ENCODE measurements around the gene EML6.

Gene EML6

GRCh38 chr2:54704688-54705605 is 18.5 kb upstream of the EML6 start:
- Histone ChIP-seq H3K4me1 (ENCODE audit: control insufficient read depth, insufficient read depth, low read length, poor library complexity, severe bottlenecking) (peaks cover 8% of the 10 kb centered on the region), H3K27me3 (replicated peaks; ENCODE audit: control insufficient read depth, insufficient read depth, low read length, poor library complexity, severe bottlenecking) (peaks cover 15% of the 10 kb centered on the region), H3K36me3 (ENCODE audit: control insufficient read depth, insufficient read depth, low read length) (no peaks in the 10 kb centered on the region), H3K9me3 (ENCODE audit: control insufficient read depth, low read length) (no peaks in the 10 kb centered on the region), H3K27ac (ENCODE audit: insufficient read depth, low read length, poor library complexity, severe bottlenecking) (no peak overlapping the region), H3K4me3 (ENCODE audit: insufficient read depth, low read depth, low read length, poor library complexity, severe bottlenecking) (no peak overlapping the region)
- no peak for DNase-seq

GRCh38 chr2:54706622-54707021 is 16.8 kb upstream of the EML6 start:
- H3K36me3 ChIP-seq (ENCODE audit: control insufficient read depth, insufficient read depth, low read length), result no peaks in the 10 kb centered on the region
- H3K9me3 ChIP-seq (ENCODE audit: control insufficient read depth, low read length), result no peaks in the 10 kb centered on the region
- H3K27me3 ChIP-seq (replicated peaks; ENCODE audit: control insufficient read depth, insufficient read depth, low read length, poor library complexity, severe bottlenecking), result peaks cover 15% of the 10 kb centered on the region
- no peak for DNase-seq
- H3K4me3 ChIP-seq (ENCODE audit: insufficient read depth, low read depth, low read length, poor library complexity, severe bottlenecking), result no peak overlapping the region
- H3K27ac ChIP-seq (ENCODE audit: insufficient read depth, low read length, poor library complexity, severe bottlenecking), result no peak overlapping the region
- H3K4me1 ChIP-seq (ENCODE audit: control insufficient read depth, insufficient read depth, low read length, poor library complexity, severe bottlenecking), result peaks cover 8% of the 10 kb centered on the region

- no peaks in the 10 kb centered on the region for H3K36me3 ChIP-seq (ENCODE audit: control insufficient read depth, insufficient read depth, low read length)
- H3K4me1 ChIP-seq (ENCODE audit: control insufficient read depth, insufficient read depth, low read length, poor library complexity, severe bottlenecking), result peaks cover 8% of the 10 kb centered on the region
- peak overlapping the region; percentile 31 for H3K4me3 ChIP-seq (ENCODE audit: insufficient read depth, low read depth, low read length, poor library complexity, severe bottlenecking)
- no peaks in the 10 kb centered on the region for H3K9me3 ChIP-seq (ENCODE audit: control insufficient read depth, low read length)
- DNase-seq, result no peak
- peaks cover 15% of the 10 kb centered on the region for H3K27me3 ChIP-seq (replicated peaks; ENCODE audit: control insufficient read depth, insufficient read depth, low read length, poor library complexity, severe bottlenecking)
- H3K27ac ChIP-seq (ENCODE audit: insufficient read depth, low read length, poor library complexity, severe bottlenecking), result no peak overlapping the region
These were observed 14.7 kb upstream of the EML6 start for GRCh38 chr2:54708584-54709335.

- Histone ChIP-seq H3K4me3 (ENCODE audit: insufficient read depth, low read depth, low read length, poor library complexity, severe bottlenecking) (peak overlapping the region; percentile 31), H3K9me3 (ENCODE audit: control insufficient read depth, low read length) (no peaks in the 10 kb centered on the region), H3K4me1 (ENCODE audit: control insufficient read depth, insufficient read depth, low read length, poor library complexity, severe bottlenecking) (peaks cover 8% of the 10 kb centered on the region), H3K27ac (ENCODE audit: insufficient read depth, low read length, poor library complexity, severe bottlenecking) (no peak overlapping the region), H3K27me3 (replicated peaks; ENCODE audit: control insufficient read depth, insufficient read depth, low read length, poor library complexity, severe bottlenecking) (peaks cover 15% of the 10 kb centered on the region), H3K36me3 (ENCODE audit: control insufficient read depth, insufficient read depth, low read length) (no peaks in the 10 kb centered on the region)
- DNase-seq, result no peak
These were observed 14.1 kb upstream of the EML6 start for GRCh38 chr2:54709336-54709809.

GRCh38 chr2:54710216-54710615 is 13.2 kb upstream of the EML6 start:
- H3K9me3 ChIP-seq (ENCODE audit: control insufficient read depth, low read length), result no peaks in the 10 kb centered on the region
- H3K27me3 ChIP-seq (replicated peaks; ENCODE audit: control insufficient read depth, insufficient read depth, low read length, poor library complexity, severe bottlenecking), result peaks cover 15% of the 10 kb centered on the region
- peaks cover 8% of the 10 kb centered on the region for H3K4me1 ChIP-seq (ENCODE audit: control insufficient read depth, insufficient read depth, low read length, poor library complexity, severe bottlenecking)
- no peaks in the 10 kb centered on the region for H3K36me3 ChIP-seq (ENCODE audit: control insufficient read depth, insufficient read depth, low read length)
- H3K27ac ChIP-seq (ENCODE audit: insufficient read depth, low read length, poor library complexity, severe bottlenecking), result no peak overlapping the region
- DNase-seq, result no peak
- no peak overlapping the region for H3K4me3 ChIP-seq (ENCODE audit: insufficient read depth, low read depth, low read length, poor library complexity, severe bottlenecking)

GRCh38 chr2:54712516-54712915 is 10.9 kb upstream of the EML6 start:
- no peaks in the 10 kb centered on the region for H3K9me3 ChIP-seq (ENCODE audit: control insufficient read depth, low read length)
- H3K27ac ChIP-seq (ENCODE audit: insufficient read depth, low read length, poor library complexity, severe bottlenecking), result no peak overlapping the region
- no peak for DNase-seq
- H3K4me3 ChIP-seq (ENCODE audit: insufficient read depth, low read depth, low read length, poor library complexity, severe bottlenecking), result no peak overlapping the region
- no peaks in the 10 kb centered on the region for H3K36me3 ChIP-seq (ENCODE audit: control insufficient read depth, insufficient read depth, low read length)
- H3K4me1 ChIP-seq (ENCODE audit: control insufficient read depth, insufficient read depth, low read length, poor library complexity, severe bottlenecking), result peaks cover 8% of the 10 kb centered on the region
- peaks cover 15% of the 10 kb centered on the region for H3K27me3 ChIP-seq (replicated peaks; ENCODE audit: control insufficient read depth, insufficient read depth, low read length, poor library complexity, severe bottlenecking)

- Histone ChIP-seq H3K36me3 (ENCODE audit: control insufficient read depth, insufficient read depth, low read length) (no peaks in the 10 kb centered on the region), H3K27me3 (replicated peaks; ENCODE audit: control insufficient read depth, insufficient read depth, low read length, poor library complexity, severe bottlenecking) (peaks cover 3% of the 10 kb centered on the region), H3K4me1 (ENCODE audit: control insufficient read depth, insufficient read depth, low read length, poor library complexity, severe bottlenecking) (no peaks in the 10 kb centered on the region), H3K9me3 (ENCODE audit: control insufficient read depth, low read length) (no peaks in the 10 kb centered on the region), H3K4me3 (ENCODE audit: insufficient read depth, low read depth, low read length, poor library complexity, severe bottlenecking) (no peak overlapping the region), H3K27ac (ENCODE audit: insufficient read depth, low read length, poor library complexity, severe bottlenecking) (no peak overlapping the region)
- no peak for DNase-seq
These were observed 8.5 kb upstream of the EML6 start for GRCh38 chr2:54714996-54715395.

- no peak overlapping the region for H3K27ac ChIP-seq (ENCODE audit: insufficient read depth, low read length, poor library complexity, severe bottlenecking)
- H3K27me3 ChIP-seq (replicated peaks; ENCODE audit: control insufficient read depth, insufficient read depth, low read length, poor library complexity, severe bottlenecking), result peaks cover 3% of the 10 kb centered on the region
- no peaks in the 10 kb centered on the region for H3K36me3 ChIP-seq (ENCODE audit: control insufficient read depth, insufficient read depth, low read length)
- H3K4me1 ChIP-seq (ENCODE audit: control insufficient read depth, insufficient read depth, low read length, poor library complexity, severe bottlenecking), result no peaks in the 10 kb centered on the region
- no peak for DNase-seq
- H3K9me3 ChIP-seq (ENCODE audit: control insufficient read depth, low read length), result no peaks in the 10 kb centered on the region
- H3K4me3 ChIP-seq (ENCODE audit: insufficient read depth, low read depth, low read length, poor library complexity, severe bottlenecking), result no peak overlapping the region
These were observed 7.1 kb upstream of the EML6 start for GRCh38 chr2:54716375-54716774.

GRCh38 chr2:54720563-54720962 is 2.9 kb upstream of the EML6 start:
- no peak overlapping the region for H3K27ac ChIP-seq (ENCODE audit: insufficient read depth, low read length, poor library complexity, severe bottlenecking)
- peaks cover 6% of the 10 kb centered on the region for H3K27me3 ChIP-seq (replicated peaks; ENCODE audit: control insufficient read depth, insufficient read depth, low read length, poor library complexity, severe bottlenecking)
- H3K9me3 ChIP-seq (ENCODE audit: control insufficient read depth, low read length), result no peaks in the 10 kb centered on the region
- H3K4me1 ChIP-seq (ENCODE audit: control insufficient read depth, insufficient read depth, low read length, poor library complexity, severe bottlenecking), result peaks cover 11% of the 10 kb centered on the region
- no peak for DNase-seq
- no peaks in the 10 kb centered on the region for H3K36me3 ChIP-seq (ENCODE audit: control insufficient read depth, insufficient read depth, low read length)
- H3K4me3 ChIP-seq (ENCODE audit: insufficient read depth, low read depth, low read length, poor library complexity, severe bottlenecking), result no peak overlapping the region

- Histone ChIP-seq H3K9me3 (ENCODE audit: control insufficient read depth, low read length) (no peaks in the 10 kb centered on the region), H3K27ac (ENCODE audit: insufficient read depth, low read length, poor library complexity, severe bottlenecking) (peak overlapping the region; percentile 40), H3K4me1 (ENCODE audit: control insufficient read depth, insufficient read depth, low read length, poor library complexity, severe bottlenecking) (peaks cover 11% of the 10 kb centered on the region), H3K36me3 (ENCODE audit: control insufficient read depth, insufficient read depth, low read length) (no peaks in the 10 kb centered on the region), H3K4me3 (ENCODE audit: insufficient read depth, low read depth, low read length, poor library complexity, severe bottlenecking) (peak overlapping the region; percentile 56), H3K27me3 (replicated peaks; ENCODE audit: control insufficient read depth, insufficient read depth, low read length, poor library complexity, severe bottlenecking) (peaks cover 9% of the 10 kb centered on the region)
- no peak for DNase-seq
These were observed 821 bp upstream of the EML6 start for GRCh38 chr2:54722641-54723040.
